ENCODE measurements around the gene TEX19.

The TEX19 gene

GRCh38 chr17:82320956-82321927 is 37.8 kb upstream of the TEX19 start:
- Histone ChIP-seq H3K27me3 (replicated peaks) (peaks cover 14% of the 10 kb centered on the region), H3K27ac (no peak overlapping the region), H3K4me3 (ENCODE audit: low read depth, low read length) (no peak overlapping the region), H3K36me3 (replicated peaks) (no peaks in the 10 kb centered on the region)
- TF ChIP-seq CTCF (IDR thresholded peaks at IDR 0.05; ENCODE audit: low read depth, low read length, missing control alignments) = peak; percentile 68
- DNase-seq = no peak
- in situ Hi-C loops (cut with HindIII; ENCODE audit: low pct_ligation_motif_present, low sequenced_read_pairs) = no loop called here

- in situ Hi-C loops (cut with HindIII; ENCODE audit: low pct_ligation_motif_present, low sequenced_read_pairs) = no loop called here
These were observed 37.0 kb upstream of the TEX19 start for GRCh38 chr17:82321947-82322466.

GRCh38 chr17:82322526-82323453 is 36.3 kb upstream of the TEX19 start:
- Histone ChIP-seq H3K4me3 (ENCODE audit: low read depth, low read length) (no peak overlapping the region), H3K36me3 (replicated peaks) (no peaks in the 10 kb centered on the region), H3K27me3 (replicated peaks) (peaks cover 9% of the 10 kb centered on the region), H3K27ac (no peak overlapping the region)
- DNase-seq = no peak
- in situ Hi-C loops (cut with HindIII; ENCODE audit: low pct_ligation_motif_present, low sequenced_read_pairs) = no loop called here
- TF ChIP-seq CTCF (IDR thresholded peaks at IDR 0.05; ENCODE audit: low read depth, low read length, missing control alignments) = no peak

More at GRCh38 chr17:82321947-82322466, 37.0 kb upstream of the TEX19 start:
- DNase-seq = no peak
- Histone ChIP-seq H3K27me3 (replicated peaks) (peaks cover 8% of the 10 kb centered on the region), H3K4me3 (ENCODE audit: low read depth, low read length) (no peak overlapping the region), H3K36me3 (replicated peaks) (no peaks in the 10 kb centered on the region), H3K27ac (no peak overlapping the region)
- no peak for TF ChIP-seq CTCF (IDR thresholded peaks at IDR 0.05; ENCODE audit: low read depth, low read length, missing control alignments)

GRCh38 chr17:82323514-82324234 is 35.4 kb upstream of the TEX19 start:
- Histone ChIP-seq H3K27me3 (replicated peaks) (peaks cover 9% of the 10 kb centered on the region), H3K4me3 (ENCODE audit: low read depth, low read length) (no peak overlapping the region), H3K36me3 (replicated peaks) (no peaks in the 10 kb centered on the region), H3K27ac (no peak overlapping the region)
- DNase-seq = no peak
- in situ Hi-C loops (cut with HindIII; ENCODE audit: low pct_ligation_motif_present, low sequenced_read_pairs) = no loop called here
- TF ChIP-seq CTCF (IDR thresholded peaks at IDR 0.05; ENCODE audit: low read depth, low read length, missing control alignments) = no peak

- Histone ChIP-seq H3K4me3 (ENCODE audit: low read depth, low read length) (no peak overlapping the region), H3K27ac (no peak overlapping the region)
- DNase-seq = no peak
These were observed 34.3 kb upstream of the TEX19 start for GRCh38 chr17:82324566-82325285.

More at GRCh38 chr17:82324566-82325285, 34.3 kb upstream of the TEX19 start:
- TF ChIP-seq CTCF (IDR thresholded peaks at IDR 0.05; ENCODE audit: low read depth, low read length, missing control alignments) = no peak
- in situ Hi-C loops (cut with HindIII; ENCODE audit: low pct_ligation_motif_present, low sequenced_read_pairs) = no loop called here
- H3K27me3 ChIP-seq (replicated peaks) = peaks cover 9% of the 10 kb centered on the region
- H3K36me3 ChIP-seq (replicated peaks) = no peaks in the 10 kb centered on the region

Measured in brain microvascular endothelial cell (primary cell).